Measurements from ENCODE around the gene NUP50.

NUP50 gene

DNA sequence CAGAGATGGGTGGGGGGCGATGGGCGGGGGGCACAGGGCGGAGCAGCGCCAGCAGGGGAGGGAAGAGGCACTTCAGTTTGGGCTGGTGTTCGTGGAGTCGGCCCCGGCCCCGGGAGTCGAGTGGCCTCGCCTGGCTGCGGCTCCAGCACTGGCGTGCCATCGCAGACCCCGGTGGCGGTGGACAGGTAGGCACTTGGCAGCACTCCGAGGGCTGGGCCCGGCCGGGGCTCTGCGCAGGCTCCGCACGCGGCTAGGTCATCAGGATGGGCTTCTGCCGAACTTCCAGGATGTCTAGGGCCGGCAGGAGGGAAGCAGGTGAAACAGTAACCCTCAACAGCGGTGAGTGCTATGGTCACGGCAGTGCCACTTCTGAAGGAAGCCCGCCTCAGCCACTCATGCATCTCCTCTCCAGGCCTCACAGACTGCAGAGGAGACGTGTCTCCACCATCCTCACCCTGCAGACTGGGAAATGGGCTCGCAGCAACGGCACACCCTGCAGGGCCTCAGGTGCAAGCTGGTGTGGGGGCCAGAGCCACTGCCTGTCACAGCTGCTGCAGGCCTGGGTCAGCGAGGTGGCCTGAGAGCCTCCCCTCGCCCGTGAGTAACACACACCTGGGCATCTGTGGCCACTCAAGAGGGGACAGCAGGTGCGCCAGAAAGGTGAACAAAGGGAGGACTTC is 33.3 kb downstream of the NUP50 start:
- DNase-seq = no peak

DNA sequence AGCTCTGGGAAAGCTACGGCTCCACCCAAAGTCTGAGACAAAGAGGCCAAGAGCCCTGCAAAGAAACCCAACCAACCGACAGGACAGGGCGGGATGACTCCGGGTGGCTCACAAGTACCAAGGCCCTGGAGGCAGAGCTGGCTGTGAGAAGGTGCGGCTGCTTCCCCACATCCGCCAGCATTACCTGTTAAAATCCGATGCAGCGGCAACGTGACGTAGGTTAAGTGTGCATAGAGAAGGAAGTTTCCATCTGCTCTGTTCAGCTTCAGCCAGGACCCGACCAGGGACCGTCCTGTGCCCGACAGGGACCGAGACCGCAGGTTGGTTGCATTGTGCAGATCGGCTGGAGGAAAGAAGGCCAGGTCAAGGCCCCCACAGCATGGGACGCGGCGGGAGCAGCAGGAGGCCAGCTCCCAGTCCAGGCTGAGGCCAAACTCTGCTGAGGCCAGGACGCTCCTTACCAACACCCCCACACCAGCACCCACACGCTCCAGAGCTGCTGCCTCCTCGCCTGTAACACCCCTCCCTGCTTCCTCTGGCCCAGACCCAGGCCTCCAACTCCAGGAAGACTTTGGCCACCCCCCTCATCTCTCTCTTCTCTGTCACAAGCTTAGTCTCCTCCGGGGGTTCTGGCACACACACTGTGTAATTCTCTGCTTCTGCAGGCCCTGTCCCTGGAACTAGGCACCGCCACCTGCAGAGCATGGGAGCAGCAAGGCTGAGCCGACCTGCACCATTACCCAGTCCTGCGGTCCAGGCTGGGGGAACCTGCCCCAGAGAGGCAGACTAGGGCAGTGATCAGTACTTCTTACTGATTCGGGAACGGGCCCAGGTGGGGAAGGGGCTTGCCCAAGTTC is 34.1 kb downstream of the NUP50 start:
- no peak for DNase-seq

DNA sequence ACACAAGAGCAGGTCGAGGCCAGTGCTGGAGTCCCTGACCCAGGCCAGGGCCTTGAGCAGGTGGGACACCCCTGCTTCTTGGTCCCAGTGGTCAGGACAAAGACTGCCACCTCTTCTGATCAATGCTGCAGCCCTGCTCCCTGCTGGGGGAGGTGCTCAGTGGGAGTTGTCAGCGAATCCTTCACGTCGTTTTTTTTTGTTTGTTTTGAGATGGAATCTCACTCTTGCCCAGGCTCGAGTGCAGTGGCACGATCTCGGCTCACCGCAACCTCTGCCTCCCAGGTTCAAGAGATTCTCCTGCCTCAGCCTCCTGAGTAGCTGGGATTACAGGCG is 34.7 kb downstream of the NUP50 start:
- no peak for DNase-seq

DNA sequence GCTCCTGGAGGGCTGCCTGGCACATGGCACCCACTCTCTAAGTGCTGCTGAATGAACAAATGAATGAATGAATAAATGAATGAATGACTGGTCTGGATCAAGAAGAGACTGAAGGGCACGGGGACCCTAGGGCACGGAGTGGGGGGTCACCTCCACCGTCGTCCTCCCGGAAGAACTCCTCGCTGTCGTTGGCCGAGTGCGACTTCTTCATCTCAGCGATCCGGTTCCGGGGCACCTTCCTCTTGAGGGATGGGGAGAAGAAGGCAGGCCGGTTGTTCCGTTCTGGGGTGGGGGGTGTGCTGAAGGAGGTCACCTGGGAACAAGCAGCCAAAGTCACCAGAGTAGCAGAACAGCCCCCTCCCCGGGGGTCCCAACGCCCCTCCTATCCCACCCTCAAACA is 36.0 kb downstream of the NUP50 start:
- DNase-seq = no peak

DNA sequence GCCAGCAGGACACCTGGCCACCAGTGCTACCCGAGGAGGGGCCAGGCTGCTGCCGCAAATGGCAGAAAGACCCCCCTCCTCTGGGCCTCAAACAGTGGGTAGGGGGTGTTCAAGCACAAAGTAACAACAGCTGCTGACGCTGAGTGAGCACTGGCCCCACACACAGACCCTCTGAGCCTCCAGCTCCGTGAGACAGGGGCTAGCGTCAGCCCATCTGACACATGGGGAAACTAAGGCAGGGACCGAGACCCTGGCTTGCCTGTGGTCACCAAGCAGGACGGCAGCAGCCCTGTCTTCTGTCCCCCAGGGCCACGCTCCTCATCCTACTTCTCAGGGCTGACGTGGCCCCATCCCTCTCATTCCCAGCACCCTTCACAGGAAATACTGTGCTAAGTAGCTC is 36.5 kb downstream of the NUP50 start:
- DNase-seq = no peak

DNA sequence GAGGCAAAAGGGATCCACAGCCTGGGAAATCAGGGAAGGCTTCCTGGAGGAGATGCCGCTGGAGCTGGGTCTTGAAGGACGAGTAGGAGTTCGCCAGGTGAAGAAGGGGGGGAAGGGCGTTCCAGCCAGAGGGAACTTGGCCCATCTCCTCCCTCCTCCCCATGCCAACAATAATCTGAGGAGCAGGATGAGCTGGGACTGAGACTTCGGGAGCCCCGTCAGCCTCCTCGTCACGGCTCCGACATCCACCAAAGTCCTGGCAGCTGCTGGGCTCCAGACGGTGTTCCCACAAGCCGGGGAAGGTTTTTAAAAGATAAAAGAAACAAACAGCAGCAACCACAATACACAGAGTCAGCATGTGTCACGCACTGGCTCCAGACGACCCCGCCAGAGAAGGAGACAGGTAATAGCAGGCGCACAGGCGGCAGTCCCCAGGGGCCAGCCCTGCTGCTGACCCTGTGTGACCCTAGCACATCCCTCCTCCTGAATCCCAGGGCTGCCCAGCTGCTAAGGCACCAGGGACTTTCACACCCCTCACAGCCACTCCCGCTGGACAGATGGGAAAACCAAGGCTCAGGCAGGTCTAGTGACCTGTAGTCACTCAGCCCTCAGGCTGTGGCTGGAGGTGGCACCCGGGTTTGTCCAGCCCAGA is 37.3 kb downstream of the NUP50 start:
- DNase-seq = no peak

DNA sequence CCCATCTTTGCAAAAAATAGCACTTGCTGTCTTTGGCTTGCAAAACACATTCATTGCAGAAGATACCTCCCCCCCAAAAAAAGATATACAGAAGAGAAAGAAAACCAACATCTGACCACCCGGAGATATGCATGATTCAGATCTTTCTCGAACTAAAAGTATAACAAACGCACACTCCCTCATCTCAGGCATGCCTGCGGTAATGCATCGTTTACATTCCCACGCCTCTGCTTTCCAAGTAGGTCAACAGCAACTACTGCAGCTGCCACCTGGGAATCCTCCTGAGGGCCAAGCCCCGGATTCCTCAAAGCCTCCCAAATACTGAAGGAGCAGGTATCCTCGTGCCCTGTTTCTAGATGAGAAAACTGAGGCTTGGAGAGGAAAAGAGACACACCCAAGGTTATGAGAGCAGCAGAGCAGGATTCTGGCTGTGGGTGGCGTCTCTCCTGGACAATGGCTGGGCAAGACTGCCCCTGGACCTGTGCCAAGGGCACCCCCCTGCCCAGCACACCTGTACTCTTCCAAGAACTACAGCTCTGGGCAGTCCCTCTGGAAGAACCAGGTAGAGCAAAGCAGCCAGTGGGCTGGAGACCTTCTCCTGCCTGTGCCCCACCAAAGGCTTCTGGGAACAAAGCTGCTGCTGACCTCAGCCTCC is 38.1 kb downstream of the NUP50 start:
- no peak for DNase-seq

DNA sequence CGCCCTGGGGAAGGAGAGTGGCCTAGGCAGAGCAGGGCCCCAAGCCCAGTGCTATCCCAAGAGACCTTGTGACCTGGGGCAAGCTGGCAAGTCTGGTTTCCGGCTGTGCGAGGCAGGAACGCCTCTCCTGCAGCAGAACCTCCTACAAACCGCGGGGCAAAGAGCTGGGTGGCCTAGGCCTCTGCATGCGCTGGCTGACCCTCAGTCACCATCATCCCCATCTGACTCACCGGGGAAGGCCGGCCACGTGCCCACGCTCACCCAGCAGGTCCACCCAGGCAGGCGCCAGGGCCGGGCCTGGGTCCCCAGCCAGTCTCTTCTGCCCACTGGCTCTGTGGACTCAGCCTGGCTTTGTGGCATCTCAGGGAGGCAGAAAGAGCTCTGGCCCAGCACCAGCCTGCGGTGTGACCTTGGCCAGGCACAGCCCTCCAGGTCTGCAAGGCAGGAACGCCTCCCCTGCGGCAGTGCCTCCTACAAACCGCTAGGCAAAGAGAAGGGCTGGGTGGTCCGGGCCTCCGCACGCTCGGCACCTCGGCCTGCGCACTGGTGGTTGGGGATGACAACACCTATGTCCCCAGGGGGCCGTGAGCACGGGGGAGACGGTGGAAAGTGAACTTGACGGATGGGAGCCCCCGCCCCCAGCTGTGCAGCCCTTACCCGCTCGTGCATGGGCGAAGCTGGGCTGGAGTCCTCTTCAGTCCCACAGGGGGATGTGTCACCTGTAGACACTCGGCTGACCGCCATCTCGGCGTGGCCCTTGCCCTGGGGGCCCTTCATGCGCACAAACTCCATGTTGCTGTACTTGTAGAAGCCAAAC is 38.8 kb downstream of the NUP50 start:
- DNase-seq = no peak

DNA sequence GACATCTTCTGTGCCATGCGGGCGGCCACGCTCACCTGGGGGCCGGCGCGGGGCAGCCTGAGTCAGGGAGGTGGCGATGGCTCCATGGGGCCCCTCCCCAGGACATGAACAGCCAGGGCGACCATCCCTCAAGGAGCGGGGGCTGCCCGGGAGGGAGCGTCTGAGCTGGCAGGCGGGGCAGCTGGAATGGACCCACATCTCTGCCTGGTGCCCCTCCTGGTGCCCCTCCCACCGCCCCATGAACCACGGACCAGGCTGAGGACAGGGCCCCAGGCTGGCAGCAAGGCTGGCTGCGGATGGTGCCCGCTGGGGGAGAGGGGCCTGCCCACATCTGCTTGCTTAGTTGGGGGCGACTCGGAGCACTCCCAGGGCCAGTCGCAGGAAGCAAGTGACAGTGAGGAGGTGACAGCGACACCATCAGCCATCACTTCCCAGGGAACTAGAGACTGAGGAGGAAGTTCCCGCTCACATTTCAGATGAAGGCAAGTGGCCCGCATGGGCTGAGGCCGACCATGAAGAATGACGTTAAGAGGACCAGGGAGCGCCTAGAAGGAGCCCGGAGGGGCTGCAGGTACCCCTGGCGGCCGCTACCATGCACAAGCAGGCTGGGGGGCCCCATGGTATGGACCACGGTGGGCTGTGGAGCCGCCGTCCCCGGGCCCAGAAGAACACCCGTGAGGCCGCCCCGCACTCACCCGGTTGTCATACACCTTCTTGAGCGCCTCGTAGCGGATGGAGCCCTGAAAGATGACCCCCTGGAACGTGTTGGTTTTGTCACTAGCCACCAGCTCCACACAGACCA is 39.6 kb downstream of the NUP50 start:
- no peak for DNase-seq

DNA sequence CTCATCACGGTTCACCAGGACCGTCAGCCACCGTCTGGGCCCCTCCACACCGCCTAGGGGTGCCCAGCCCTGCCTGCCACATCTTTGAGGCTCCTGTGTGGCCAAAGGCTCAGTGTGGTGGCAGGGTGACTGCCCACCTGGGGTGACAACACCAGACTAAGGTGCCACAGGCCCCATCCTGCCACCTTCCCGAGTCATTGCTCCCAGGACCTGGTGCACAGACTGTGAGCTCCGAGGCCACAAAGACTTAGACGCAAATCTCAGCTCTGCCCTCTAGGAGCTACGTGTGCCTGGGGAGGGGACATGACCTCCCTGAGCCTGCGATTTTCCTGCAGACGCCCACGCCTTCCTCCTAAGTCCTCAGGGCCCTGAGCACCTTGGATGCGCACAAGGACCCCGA is 40.5 kb downstream of the NUP50 start:
- no peak for DNase-seq

DNA sequence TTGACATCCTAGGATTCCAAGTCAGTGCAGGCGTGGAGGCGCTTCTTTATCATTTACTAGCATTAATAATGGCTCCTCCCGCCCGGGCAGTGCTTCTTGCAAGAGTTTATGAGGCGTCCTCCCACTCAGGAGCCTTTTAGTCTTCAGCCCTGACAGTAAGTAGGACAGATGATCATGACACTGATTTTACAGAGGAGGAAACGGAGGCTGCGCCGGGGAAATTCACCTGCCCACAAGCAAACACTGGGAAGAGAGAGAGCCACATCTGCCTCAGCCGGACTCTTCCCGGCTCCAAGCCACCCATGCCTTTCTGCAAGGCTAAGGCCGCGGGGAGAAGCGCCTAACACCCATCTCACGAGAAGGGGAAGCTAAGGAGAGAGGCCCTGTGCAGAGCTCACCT is 41.1 kb downstream of the NUP50 start:
- no peak for DNase-seq

DNA sequence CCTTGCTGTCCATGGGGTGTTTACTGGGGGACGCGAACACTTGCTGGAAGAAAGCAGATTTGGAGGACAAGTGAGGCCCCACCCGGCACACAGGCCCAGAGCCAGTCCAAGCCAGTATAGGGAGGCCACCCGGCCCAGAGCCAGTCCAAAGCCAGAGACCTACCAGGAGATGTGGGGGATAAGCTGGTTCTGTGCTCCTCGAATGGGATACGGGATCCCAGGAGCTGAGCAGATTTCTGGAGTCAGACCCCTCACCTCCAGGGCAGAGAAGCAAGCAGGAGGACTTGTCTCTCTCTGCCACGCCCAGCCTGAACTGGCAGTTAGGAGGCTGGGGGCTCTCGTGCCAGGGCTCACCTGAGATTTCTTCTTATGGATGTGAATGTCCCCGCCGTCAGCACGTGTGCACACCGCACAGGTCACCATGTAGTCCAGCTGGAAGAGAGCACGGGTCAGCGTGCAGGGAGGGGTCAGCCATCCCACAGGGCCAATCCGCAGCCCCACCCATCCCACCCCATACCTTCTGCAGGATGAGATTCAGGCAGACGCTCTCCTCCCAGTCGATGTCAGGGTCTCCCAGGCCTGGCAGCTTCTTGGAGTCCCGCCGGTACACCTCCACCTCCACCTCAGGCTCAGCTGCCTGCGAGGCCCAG is 41.7 kb downstream of the NUP50 start:
- no peak for DNase-seq

DNA sequence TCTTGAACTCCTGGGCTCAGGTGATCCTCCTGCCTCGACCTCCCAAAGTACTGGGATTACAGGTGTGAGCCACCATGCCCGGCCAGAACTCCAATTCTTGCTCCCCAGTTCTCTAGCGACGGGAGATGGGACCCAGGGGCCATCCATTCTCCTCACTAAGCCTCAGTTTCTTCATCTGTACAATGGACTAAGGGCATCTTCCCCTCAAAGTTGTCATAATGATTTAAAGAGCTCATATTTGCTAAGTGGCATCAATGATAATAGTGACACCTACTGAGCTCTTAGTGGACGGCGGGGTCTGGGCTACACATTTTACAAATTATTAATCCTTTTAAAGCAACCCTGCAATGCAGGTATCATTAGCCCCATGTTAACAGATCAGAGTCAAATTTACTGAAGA is 42.5 kb downstream of the NUP50 start:
- no peak for DNase-seq

DNA sequence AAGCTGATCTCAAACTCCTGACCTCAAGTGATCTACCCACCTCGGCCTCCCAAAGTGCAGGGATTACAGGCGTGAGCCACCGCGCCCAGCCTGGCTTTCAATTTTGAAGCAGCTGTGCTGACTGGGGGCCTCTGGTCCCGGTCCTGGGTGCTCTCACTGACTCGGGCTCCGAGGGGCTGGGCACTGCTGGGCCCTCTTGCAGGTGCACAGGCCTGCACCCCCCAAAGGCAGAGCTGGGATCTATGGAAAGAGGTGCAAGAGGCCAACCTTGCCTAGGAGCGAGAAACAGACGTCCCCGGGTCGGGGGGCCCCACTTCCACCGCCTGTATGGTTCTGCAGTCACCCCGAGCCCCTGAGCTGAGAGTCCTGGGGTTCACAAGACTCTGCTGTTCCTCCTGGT is 43.8 kb downstream of the NUP50 start:
- no peak for DNase-seq

DNA sequence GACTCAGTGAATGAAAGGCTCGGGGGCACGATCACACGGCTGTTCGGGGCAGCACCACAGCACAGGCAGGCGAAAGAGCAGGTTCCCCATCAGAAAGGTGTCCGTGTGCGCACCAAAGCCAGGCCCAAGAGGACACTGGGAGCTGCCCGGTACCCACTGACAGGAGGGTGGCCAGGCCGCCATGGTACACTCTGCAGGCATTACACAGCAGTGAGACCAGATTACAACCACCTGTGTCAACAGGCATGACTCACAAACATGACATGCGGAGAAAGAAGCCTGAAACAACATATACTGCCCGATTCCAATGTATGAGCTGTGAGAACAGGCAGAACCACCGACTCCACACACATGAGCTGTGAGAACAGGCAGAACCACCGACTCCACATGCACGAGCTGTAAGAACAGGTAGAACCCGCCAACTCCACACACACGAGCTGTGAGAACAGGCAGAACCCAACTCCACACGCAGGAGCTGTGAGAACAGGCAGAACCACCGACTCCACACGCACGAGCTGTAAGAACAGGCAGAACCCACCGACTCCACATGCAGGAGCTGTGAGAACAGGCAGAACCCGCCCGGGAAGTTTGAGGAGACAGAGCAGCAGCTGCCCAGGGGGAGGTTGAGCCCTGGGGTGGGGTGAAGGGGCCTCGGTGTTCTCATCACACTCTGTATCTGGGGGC is 44.4 kb downstream of the NUP50 start:
- no peak for DNase-seq

DNA sequence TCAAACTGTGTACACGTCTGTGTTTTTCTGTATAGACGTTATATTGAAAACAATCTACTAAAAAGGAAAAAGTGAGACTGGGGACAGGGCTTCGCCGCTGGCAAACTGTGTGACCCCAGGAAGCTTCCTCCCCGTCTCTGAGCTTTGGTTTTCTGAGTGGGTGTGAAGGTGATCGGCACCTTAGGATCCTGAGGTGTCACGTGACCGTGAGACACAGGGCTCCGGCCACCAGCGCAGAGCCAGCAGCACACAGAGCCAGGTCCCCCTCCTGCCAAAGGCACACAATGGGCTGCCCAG is 44.9 kb downstream of the NUP50 start:
- DNase-seq = no peak

DNA sequence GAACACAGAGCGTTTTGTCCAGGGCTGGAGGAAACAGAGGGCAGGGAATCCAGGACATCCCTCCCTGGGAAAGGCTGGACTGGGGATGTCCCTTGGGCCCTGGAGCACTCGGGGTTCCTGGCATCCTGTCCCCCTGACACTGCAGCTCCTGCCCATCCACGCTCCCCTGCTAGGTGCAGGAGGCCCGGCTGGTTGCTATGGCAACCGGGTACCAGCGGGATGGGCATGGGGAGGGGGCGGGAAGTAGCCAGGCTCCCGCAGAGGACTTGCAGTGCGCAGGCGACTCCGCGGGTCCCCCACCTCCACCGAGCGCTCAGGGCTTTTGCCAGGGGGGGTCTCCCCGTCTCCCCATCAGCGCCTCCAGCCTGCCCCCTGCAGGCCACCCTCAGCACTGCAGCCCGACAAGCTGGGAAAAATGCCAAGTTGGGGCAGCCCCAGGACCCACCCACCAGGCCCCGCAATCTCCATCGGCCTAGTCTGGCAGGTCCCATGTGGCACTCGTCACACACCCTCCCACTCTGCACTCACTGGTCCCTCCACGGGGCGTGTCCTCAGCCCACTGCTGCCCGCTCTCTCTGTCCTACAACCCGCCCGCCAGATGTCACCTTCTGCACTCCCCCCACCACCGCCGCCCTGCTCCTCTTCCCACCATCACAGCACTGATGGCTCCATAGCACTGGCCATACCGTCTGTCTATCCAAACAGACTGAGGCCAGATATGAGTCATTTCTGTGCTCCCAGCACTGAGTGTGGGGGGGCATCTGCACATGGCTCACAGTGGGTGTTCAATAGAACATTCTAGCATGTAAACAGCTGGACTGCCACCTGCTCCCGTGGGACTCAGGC is 45.5 kb downstream of the NUP50 start:
- peak; percentile 28 for DNase-seq

DNA sequence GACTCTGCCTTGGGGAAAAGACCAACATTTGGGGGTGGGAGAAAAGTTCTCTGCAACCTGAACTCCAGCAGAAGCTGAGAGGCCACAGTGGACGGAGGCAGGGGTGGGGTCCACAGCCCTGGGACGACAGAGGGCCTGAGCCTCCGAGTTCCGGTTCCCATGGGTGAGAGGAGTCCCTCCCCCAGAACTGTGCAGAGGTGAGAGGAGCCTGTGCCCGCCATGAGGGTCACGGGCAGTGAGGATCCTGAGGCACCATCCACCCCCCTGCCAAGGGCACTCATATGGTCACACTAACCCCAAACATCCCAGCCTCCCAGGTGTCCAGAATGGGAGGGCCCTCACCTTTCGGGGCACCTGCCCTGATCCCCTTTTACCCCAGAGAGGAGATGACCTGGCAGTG is 46.4 kb downstream of the NUP50 start:
- DNase-seq = no peak

DNA sequence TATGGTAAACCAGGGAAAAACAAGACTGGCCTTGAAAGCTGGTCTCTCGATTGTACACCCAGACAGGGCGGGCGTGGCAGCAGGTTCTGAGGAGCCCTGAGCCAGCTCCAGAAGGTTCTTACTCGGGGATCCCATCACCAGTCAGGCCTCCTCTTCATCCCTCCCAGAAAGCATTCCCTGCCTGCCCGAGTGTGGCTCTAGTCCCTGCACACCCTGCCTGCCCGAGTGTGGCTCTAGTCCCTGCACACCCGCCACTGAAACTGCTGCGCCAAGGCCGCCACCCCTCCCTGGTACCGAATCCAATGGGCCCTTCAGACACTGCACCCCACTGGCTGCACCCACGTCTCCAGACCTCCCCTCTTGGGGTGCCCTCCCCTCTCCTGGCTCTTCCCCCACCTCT is 46.9 kb downstream of the NUP50 start:
- DNase-seq = no peak

DNA sequence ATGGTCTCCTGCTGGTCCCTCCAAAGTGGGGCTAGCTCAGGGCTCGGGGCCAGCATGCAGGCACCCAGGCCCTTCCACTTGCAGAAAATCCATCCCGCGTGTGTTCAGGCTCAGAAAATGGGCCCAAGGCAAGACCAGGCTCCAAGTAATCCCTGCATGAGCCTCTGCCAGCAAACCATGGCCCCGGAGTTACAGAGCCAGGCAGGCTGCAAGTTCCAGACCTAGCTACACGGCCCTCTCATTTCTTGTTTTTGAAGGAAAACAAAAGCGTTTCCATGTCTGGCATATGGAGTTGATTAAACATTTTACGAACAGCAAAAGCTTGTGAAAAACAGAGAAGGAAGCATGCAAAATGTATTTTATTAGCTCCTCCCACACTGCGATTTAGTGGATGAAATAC is 47.3 kb downstream of the NUP50 start:
- no peak for DNase-seq

Data from T-helper 9 cell (primary cell).